Effector memory CD8-positive, alpha-beta T cell (primary cell): ENCODE data around the gene NDUFA13.
A peak's percentile ranks its signal among the peaks of the same experiment; 100 is the strongest.

ENCODE experiments used
- ATAC-seq: fragments of 150-1000 bp; cut with Tn5 transposase; replicated peaks from 2 replicates; pipeline ENCODE4 v1.10.0; 2021; ENCODE audit warnings: mild to moderate bottlenecking, moderate library complexity
- DNase-seq, 3 experiments: peaks; one replicate each; pipeline ENCODE4 v3.0.0; 2021
- H3K27ac Mint-ChIP-seq, 2 donors: one replicate each; pipeline ENCODE4 v1.8.0; 2022; ENCODE audit warnings: mild to moderate bottlenecking in 2 of 2, mixed read lengths in 2 of 2, moderate library complexity in 2 of 2
- H3K27me3 Mint-ChIP-seq, 2 donors: one replicate each; pipeline ENCODE4 v1.8.0; 2022; ENCODE audit warnings: mixed read lengths in 2 of 2
- H3K36me3 Mint-ChIP-seq: one replicate; pipeline ENCODE4 v1.8.0; 2022; ENCODE audit warnings: mild to moderate bottlenecking, moderate library complexity, mixed read lengths; ENCODE audit not compliant: insufficient read depth
- H3K4me1 Mint-ChIP-seq, 2 donors: one replicate each; pipeline ENCODE4 v1.8.0; 2022; ENCODE audit warnings: low read depth in 2 of 2, mixed read lengths in 2 of 2
- H3K4me3 Mint-ChIP-seq, 2 donors: one replicate each; pipeline ENCODE4 v1.8.0; 2022; ENCODE audit warnings: mild to moderate bottlenecking in 2 of 2, mixed read lengths in 2 of 2, moderate library complexity in 2 of 2
- H3K9me3 Mint-ChIP-seq, 2 donors: one replicate each; pipeline ENCODE4 v1.8.0; 2022; ENCODE audit warnings: mixed read lengths in 2 of 2

NDUFA13 gene

DNA sequence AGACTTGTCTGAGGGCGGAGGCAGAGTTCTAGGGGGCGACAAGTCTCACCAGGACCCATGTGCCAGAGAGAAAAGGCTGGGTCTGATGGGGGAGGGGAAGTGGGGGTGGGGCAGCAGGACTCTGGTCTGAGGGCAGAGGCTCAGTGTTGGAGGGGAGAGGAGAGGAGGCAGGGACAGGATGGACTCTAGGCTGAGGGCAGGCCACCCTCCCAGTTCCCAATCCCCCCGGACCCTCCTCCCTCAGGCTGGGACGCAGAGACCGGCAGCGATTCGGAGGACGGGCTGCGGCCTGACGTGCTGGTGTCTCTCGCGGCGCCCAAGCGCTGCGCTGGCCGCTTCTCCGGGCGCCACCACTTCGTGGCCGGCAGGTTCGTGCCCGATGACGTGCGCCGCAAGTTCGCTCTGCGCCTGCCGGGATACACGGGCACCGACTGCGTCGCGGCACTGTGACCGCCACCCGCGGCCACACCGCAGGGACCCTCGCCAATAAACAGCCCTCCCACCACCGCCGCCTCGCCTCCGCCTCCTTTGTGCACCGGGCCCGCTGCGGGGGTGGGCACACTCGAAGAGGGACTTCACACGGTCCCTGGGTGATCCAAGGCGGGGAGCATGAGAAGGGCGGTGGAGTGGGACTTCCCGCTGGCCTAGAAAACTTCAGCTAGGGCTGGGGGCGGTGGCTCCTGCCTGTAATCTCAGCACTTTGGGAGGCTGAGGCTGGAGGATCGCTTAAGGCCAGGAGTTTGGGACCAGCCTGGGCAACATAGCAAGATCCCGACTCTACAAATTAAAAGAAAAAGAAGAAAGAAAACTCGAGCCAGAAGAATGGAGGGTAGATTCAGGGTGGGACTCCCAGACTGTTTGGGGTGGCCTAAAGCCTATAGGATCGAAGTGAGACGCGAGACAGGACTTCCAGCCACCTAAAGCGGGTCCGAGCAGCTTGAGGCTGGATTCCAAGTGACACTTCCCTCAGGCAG, 21.3 kb downstream of the NDUFA13 start:
- Mint-ChIP-seq H3K27me3 (peaks cover 7 to 9% of the 10 kb centered on the region in 2 donors), H3K27ac (peak overlapping the region in 1 of 2 donors; percentile 89), H3K4me1 (peaks cover 24 to 26% of the 10 kb centered on the region in 2 donors), H3K4me3 (peak overlapping the region; percentile 77 to 84), H3K36me3 (peaks cover 13% of the 10 kb centered on the region), H3K9me3 (no peaks in the 10 kb centered on the region)
- DNase-seq (peak in 1 of 3 experiments; percentile 28), ATAC-seq (peak; percentile 51)

DNA sequence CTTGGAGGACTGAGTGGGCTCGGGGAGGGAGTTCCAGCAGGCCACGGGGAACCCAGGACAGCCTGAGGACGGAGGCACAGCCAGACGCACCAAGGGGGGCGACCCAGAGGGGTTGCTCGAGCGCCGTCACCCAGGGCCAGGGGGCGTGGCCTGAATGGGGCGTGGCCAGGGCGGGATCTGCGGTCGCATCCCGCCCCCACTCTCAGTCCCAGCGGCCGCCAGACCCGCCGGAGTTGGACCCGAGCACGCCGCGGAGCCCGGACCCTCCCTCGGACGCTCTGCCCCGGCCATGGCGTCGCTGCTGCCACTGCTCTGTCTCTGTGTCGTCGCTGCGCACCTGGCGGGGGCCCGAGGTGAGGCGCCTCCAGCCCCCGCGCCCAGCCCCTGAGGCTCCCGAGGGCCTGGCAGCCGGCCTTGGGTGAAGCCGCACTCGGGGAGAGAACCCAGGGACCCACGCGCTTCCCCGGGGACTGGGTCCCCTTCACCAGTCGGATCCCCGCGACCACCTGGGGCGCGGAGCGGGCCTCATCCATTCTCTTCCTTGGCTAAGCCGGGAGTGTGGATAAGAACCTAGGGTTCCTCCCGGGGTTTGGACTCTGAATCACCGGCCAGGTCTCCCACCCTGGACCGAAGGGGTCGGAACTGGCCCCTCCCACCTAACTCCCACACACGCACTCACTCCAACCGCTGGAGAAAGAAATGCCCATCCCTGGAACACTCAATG, 22.2 kb downstream of the NDUFA13 start, which contains the start of gene CILP2:
CILP2 (plus strand) TSS at position 205 of the 724 bp plus-strand sequence; CDS start at position 290, 85 bp downstream.
- ATAC-seq (peak; percentile 14), DNase-seq (peak in 1 of 3 experiments; percentile 27)
- peak within 1 kb of the TSS; percentile 77 to 84 for H3K4me3 Mint-ChIP-seq
- peaks cover 7 to 9% of the 10 kb centered on the region in 2 donors for H3K27me3 Mint-ChIP-seq
- H3K36me3 Mint-ChIP-seq = peaks cover 10% of the 10 kb centered on the region
- peak within 1 kb of the TSS; percentile 67 to 87 for H3K27ac Mint-ChIP-seq
- H3K9me3 Mint-ChIP-seq = no peaks in the 10 kb centered on the region
- H3K4me1 Mint-ChIP-seq = peaks cover 24% of the 10 kb centered on the region in 2 donors

DNA sequence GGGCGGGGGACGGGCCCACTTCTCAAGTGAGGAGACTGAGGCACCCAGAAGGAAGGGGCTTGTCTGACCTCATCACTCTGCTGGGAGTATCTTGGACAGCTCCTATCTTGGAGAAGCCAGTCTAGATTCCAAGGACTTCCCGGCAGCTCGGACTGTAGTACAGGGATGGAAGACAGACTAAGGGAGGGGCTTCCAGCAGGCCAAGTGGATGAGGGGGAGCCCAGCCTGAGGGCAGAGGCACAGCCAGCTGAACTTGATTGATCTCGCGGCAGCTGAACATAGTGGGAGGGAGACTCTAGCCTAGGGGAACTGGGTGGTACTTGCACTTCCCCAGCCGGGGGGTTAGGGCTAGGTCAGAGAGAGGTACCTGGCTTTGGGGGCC, 22.8 kb downstream of the NDUFA13 start:
- H3K4me1 Mint-ChIP-seq = peaks cover 24% of the 10 kb centered on the region in 2 donors
- H3K4me3 Mint-ChIP-seq = peak overlapping the region; percentile 69 to 83
- peaks cover 7 to 9% of the 10 kb centered on the region in 2 donors for H3K27me3 Mint-ChIP-seq
- H3K9me3 Mint-ChIP-seq = no peaks in the 10 kb centered on the region
- peak overlapping the region; percentile 67 to 83 for H3K27ac Mint-ChIP-seq
- H3K36me3 Mint-ChIP-seq = peaks cover 10% of the 10 kb centered on the region
- DNase-seq (no peak), ATAC-seq (no peak)

DNA sequence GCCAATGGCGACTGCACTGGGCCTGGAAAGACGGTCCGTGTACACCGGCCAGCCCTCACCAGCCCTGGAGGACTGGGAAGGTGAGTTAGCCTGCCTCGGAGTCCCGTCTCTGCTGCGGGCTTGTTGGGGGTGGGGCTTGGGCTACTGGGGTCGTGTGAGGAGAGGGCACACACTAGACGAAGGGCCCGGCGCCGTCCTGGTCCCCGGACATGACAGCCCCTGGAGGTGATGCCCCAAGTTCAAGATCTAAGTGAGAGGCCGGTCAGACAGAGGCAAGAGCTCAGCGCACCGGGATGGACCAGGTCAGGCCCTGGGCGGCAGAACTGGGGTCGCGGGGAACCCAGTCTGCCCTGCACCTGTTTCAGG, 23.7 kb downstream of the NDUFA13 start:
- Mint-ChIP-seq H3K9me3 (no peaks in the 10 kb centered on the region), H3K27ac (no peak overlapping the region), H3K36me3 (peaks cover 10% of the 10 kb centered on the region), H3K27me3 (peaks cover 7 to 9% of the 10 kb centered on the region in 2 donors), H3K4me1 (peaks cover 24% of the 10 kb centered on the region in 2 donors), H3K4me3 (peak overlapping the region; percentile 69 to 83)
- no peak for ATAC-seq
- no peak for DNase-seq

DNA sequence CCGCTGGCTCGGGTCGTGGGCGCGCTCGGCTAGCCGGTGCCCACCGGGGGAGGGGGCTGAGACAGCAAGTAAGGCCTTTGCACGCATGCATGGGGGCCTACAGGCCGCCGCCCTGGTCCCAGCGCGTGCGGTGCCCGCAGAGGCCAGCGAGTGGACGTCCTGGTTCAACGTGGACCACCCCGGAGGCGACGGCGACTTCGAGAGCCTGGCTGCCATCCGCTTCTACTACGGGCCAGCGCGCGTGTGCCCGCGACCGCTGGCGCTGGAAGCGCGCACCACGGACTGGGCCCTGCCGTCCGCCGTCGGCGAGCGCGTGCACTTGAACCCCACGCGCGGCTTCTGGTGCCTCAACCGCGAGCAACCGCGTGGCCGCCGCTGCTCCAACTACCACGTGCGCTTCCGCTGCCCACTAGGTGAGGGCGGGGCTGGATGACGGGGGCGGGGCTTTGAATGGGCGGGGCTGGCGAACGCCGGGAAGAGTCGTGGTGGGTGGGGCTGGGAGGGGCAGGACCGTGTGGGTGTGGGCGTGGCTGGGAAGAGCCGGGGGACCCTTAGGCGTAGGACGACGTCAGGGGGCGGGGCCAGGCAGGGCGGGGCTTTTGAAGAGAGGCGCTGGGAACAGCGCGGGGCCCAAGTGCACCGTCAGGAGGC, 24.2 kb downstream of the NDUFA13 start:
- DNase-seq = peak in 2 of 3 experiments; percentile 34 to 36
- ATAC-seq = peak; percentile 35
- H3K27me3 Mint-ChIP-seq = peaks cover 7 to 9% of the 10 kb centered on the region in 2 donors
- H3K27ac Mint-ChIP-seq = peak overlapping the region in 1 of 2 donors; percentile 59
- H3K4me1 Mint-ChIP-seq = peaks cover 24% of the 10 kb centered on the region in 2 donors
- no peaks in the 10 kb centered on the region for H3K9me3 Mint-ChIP-seq
- peak overlapping the region; percentile 77 to 83 for H3K4me3 Mint-ChIP-seq
- H3K36me3 Mint-ChIP-seq = peaks cover 10% of the 10 kb centered on the region

DNA sequence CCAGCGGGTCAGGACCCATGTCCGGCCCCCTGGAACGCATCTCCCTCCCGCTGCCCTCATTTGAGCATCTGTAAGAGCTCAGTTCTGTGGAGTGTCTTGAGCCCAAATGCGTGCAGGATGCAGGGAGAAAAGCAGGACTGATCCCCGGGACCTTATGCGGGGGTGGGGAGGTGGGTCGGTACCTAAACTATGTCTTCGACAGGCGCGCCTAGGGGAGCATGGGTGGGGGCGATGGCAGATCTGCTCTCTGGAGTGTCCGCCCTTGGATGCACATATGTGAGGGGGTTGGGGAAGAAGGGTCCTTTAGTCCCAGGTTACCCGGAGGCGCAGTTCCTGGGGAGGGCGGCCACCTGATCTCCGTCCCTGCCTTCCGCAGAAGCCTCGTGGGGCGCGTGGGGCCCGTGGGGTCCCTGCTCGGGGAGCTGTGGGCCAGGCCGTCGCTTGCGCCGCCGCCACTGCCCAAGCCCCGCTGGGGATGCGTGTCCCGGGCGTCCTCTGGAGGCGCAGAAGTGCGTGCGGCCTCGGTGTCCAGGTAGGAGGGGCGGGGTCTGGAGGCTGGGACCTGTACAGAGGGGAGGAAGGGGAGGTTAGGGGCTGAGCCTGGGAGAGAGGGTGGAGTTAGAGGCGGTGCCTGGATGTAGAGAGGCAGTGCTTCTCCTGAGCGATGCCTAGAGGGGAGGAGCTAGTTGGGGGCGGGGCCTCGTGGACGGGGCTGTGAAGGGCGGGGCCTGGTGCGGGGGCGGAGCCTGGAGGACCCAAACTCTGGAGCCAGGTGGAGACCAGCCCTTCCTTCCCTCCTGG, 24.9 kb downstream of the NDUFA13 start:
- Mint-ChIP-seq H3K4me3 (peak overlapping the region; percentile 77 to 83), H3K4me1 (peaks cover 24% of the 10 kb centered on the region in 2 donors), H3K27me3 (peaks cover 7 to 9% of the 10 kb centered on the region in 2 donors), H3K36me3 (peaks cover 10% of the 10 kb centered on the region), H3K27ac (peak overlapping the region; percentile 19 to 59), H3K9me3 (no peaks in the 10 kb centered on the region)
- DNase-seq = peak; percentile 48 to 65 (median 58)
- peak; percentile 71 for ATAC-seq

DNA sequence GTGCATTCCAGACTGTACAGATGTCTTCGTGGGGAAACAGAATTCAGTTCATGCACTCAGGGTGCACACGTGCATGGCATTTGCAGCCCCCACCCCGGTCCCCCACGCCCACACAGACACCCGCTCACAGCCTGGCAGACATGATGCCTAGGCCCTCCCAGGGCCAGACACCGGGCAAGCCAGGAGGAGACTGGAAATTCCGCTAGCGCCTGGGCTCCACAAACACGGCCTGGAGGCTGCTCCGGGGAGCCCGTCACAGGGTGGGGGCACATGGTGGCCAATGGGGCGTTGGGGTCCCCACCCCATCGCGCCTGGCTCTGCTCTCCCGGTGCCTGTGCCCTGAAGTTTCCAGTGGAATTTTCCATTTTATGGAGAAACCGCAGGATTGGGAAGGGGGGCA, 25.6 kb downstream of the NDUFA13 start:
- Mint-ChIP-seq H3K9me3 (no peaks in the 10 kb centered on the region), H3K4me3 (peak overlapping the region; percentile 77 to 83), H3K27me3 (peaks cover 7 to 9% of the 10 kb centered on the region in 2 donors), H3K36me3 (peaks cover 10% of the 10 kb centered on the region), H3K27ac (peak overlapping the region; percentile 19 to 59), H3K4me1 (peaks cover 24% of the 10 kb centered on the region in 2 donors)
- no peak for DNase-seq
- no peak for ATAC-seq

DNA sequence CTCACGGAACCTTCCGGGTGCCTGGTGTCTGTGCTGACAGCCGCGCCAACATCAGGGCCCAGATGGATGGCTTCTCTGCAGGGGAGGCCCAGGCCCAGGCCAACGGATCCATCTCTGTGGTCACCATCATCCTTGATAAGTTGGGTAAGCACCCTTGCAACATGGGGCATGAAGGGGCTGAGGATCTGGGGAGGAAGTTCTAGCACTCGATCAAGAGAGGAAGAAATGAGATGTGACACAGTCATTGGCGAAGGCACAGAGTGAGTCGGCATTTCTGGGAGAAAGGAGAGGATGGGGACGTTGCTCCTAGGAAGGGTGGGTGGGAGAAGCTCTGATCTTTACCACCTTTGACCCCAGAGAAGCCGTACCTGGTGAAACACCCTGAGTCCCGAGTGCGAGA, 26.5 kb downstream of the NDUFA13 start:
- H3K4me1 Mint-ChIP-seq = peaks cover 20 to 23% of the 10 kb centered on the region in 2 donors
- no peak for ATAC-seq
- peaks cover 7 to 9% of the 10 kb centered on the region in 2 donors for H3K27me3 Mint-ChIP-seq
- no peak overlapping the region for H3K27ac Mint-ChIP-seq
- peak overlapping the region in 1 of 2 donors; percentile 29 for H3K4me3 Mint-ChIP-seq
- H3K36me3 Mint-ChIP-seq = peaks cover 9% of the 10 kb centered on the region
- no peaks in the 10 kb centered on the region for H3K9me3 Mint-ChIP-seq
- DNase-seq = no peak

DNA sequence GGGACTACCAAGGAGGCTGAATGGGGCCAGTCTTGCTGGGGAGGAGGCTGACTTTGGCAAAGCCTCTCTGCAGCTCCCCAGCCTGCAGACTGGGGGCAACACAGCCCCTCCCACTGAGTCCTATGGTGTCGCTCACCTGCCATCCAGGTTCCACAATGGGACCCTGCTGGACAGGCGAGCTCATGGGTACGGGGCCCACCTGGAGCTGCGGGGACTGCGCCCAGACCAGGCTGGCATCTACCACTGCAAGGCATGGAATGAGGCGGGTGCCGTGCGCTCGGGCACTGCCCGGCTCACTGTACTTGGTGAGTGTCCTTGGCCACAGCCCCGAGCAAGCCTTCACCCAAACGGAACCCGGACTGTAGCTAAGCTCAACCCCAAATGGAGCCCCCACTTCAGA, 27.1 kb downstream of the NDUFA13 start:
- DNase-seq = no peak
- Mint-ChIP-seq H3K27ac (no peak overlapping the region), H3K4me3 (no peak overlapping the region), H3K9me3 (no peaks in the 10 kb centered on the region), H3K36me3 (peaks cover 7% of the 10 kb centered on the region), H3K4me1 (peaks cover 15 to 20% of the 10 kb centered on the region in 2 donors), H3K27me3 (peaks cover 7 to 9% of the 10 kb centered on the region in 2 donors)
- ATAC-seq = no peak

DNA sequence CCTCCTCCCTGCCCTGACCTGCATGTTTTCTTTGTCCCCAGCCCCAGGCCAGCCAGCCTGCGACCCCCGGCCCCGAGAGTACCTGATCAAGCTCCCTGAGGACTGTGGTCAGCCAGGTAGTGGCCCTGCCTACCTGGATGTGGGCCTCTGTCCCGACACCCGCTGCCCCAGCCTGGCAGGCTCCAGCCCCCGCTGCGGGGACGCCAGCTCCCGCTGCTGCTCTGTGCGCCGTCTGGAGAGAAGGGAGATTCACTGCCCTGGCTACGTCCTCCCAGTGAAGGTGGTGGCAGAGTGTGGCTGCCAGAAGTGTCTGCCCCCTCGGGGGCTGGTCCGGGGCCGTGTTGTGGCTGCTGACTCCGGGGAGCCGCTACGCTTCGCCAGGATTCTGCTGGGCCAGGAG, 27.6 kb downstream of the NDUFA13 start:
- ATAC-seq (no peak), DNase-seq (no peak)
- no peak overlapping the region for H3K4me3 Mint-ChIP-seq
- H3K36me3 Mint-ChIP-seq = peaks cover 7% of the 10 kb centered on the region
- peaks cover 5 to 7% of the 10 kb centered on the region in 2 donors for H3K27me3 Mint-ChIP-seq
- H3K27ac Mint-ChIP-seq = no peak overlapping the region
- H3K4me1 Mint-ChIP-seq = peaks cover 13 to 18% of the 10 kb centered on the region in 2 donors
- H3K9me3 Mint-ChIP-seq = no peaks in the 10 kb centered on the region

DNA sequence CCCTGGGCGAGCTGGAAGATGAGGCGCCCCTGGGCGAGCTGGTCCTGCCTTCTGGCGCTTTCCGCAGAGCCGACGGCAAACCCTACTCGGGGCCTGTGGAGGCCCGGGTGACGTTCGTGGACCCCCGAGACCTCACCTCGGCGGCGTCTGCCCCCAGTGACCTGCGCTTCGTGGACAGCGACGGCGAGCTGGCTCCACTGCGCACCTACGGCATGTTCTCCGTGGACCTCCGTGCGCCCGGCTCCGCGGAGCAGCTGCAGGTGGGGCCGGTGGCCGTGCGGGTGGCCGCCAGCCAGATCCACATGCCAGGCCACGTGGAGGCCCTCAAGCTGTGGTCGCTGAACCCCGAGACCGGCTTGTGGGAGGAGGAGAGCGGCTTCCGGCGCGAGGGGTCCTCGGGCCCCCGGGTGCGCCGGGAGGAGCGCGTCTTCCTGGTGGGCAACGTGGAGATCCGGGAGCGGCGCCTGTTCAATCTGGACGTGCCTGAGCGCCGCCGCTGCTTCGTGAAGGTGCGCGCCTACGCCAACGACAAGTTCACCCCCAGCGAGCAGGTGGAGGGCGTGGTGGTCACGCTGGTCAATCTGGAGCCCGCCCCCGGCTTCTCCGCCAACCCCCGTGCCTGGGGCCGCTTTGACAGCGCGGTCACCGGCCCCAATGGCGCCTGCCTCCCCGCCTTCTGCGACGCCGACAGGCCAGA, 28.4 kb downstream of the NDUFA13 start:
- Mint-ChIP-seq H3K27ac (no peak overlapping the region), H3K4me3 (no peak overlapping the region), H3K4me1 (peaks cover 8 to 12% of the 10 kb centered on the region in 2 donors), H3K36me3 (peaks cover under 1% of the 10 kb centered on the region), H3K27me3 (peaks cover 0 to 9% of the 10 kb centered on the region in 2 donors), H3K9me3 (no peaks in the 10 kb centered on the region)
- ATAC-seq (no peak), DNase-seq (no peak)
